Fibroblast of upper back skin (primary cell): ENCODE measurements around the gene BTG4.

Experiments used
- DNase-seq: peaks from one replicate; pipeline ENCODE4 v3.0.0-alpha.2; 2013

BTG4 gene

DNA sequence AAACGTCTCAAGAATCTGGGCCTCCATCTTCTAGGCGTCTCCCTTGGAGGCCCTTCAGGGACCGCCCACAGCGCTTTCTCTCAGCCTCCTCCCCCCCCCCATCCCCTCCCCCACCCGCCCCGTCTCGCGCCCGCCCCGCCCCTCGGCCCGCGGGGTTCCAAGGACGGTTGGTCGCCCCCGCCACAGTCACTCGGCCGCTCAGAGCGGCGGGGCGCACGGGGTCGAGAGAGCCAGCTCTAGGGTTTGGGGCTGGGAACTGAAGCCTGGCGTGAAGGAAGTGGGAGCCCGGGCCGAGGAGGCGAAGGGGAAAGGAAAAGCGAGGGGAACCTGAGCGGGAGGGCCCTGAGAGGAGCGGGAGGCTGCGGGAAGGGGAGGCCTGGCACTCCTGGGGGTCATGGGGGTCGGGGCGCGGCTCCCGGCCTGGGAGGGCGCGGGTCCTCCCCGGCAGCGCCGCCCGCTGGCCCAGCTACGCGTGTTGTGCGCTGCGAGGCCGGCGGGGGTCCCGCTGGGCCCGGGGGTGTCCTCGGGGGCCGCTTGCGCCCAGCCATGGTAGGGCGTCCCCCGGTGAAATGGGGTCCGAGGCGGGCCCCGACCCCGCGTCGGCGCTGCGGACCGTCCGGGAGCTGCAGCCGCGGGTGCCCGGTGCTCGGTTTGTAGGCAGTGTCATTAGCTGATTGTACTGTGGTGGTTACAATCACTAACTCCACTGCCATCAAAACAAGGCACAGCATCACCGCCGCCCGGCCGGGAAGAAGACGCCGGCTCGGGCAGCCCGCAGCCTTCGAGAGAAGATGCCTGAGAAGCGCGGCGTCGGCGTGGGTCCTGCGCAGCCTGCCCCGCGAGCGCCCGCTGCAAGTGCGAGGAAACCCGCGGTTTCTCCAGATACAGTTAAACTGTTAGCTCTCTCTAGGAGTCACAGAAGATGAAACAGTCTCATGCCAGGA lies at the start of gene BTG4:
TSS of gene BTG4 (minus strand) at position 91 of the 944 bp plus-strand sequence. CDS start 13,610 bp downstream, outside the sequence.
- no peak for DNase-seq

DNA sequence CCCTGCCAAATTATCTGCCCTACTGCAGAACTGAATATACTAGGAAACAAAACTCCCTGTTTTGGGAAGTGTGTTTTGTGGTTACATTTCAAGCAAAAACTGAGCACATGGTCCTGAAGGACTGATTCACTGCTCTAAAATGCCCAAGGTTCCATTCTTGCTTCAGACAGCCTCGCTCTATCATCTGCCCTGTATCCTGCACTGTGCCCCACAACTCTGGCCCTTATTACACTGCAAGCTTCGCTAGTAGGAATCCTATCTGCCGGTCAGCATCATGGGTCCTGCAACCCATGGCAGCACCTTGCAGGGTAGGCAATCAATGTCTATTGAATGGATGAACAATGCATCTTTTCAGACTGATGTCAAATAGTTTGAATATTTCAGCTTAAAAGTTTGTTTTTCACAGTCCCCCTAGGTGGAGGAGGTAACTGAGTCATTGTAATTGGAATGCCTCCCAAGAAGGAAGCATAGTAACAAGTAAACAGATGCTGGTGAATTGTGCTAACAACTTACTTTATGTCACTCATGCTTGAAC lies 49.7 kb upstream of the BTG4 start:
- peak; percentile 90 for DNase-seq

DNA sequence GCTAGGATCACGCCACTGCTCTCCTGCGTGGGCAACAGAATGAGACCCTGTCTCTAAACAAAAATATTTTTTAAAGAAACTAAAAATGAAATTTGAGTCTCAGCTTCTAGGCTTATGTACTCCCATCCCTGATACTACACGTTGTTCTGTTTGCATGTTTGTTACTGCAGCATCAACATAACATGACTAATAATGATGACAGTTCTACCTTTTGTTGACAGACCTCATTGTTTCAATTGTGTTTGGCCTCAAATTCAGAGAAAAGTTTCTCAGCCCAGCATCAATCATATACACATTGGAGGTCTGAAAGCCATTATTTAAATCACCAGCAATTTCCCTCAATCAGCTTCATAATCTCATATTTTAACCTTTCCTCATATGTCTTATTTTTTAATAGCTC lies 49.1 kb upstream of the BTG4 start:
- no peak for DNase-seq

DNA sequence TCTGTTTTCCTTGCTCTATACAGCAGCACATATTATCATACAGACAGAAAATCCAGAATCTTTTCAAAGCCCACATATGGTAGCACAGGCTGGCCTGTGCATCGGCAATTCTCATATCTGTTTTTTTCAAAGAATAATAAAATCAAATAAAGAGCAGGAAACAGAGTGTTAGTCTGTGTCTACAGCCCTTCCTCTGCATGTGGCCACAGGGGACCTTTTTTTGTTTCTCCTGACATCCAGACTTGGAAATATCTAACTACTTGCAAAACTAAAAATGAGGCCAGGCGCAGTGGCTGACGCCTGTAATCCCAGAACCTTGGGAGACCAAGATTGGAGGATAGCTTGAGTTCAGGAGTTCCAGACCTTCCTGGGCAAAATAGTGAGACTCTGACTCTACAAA lies 48.6 kb upstream of the BTG4 start:
- no peak for DNase-seq

DNA sequence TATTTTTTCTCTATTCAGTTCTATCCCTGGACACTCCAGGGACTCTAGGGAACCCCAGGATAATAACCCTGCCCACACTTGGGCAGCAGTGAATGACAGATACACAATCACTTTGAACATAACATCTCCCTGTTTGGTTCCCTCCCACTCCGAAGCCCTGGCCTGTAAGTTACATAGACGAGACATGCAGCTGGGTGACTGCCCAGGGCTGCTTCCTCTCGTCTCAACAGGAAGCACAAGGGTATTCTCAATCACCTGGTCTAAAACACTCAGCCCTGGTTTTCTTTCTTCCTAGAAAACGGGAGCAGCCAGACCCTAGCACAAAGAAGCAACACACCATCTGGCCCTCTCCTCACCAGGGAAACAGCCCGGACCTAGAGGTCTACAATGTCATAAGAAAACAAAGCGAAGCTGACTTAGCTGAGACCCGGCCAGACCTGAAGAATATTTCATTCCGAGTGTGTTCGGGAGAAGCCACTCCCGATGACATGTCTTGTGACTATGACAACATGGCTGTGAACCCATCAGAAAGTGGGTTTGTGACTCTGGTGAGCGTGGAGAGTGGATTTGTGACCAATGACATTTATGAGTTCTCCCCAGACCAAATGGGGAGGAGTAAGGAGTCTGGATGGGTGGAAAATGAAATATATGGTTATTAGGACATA lies 47.7 kb upstream of the BTG4 start:
- no peak for DNase-seq

DNA sequence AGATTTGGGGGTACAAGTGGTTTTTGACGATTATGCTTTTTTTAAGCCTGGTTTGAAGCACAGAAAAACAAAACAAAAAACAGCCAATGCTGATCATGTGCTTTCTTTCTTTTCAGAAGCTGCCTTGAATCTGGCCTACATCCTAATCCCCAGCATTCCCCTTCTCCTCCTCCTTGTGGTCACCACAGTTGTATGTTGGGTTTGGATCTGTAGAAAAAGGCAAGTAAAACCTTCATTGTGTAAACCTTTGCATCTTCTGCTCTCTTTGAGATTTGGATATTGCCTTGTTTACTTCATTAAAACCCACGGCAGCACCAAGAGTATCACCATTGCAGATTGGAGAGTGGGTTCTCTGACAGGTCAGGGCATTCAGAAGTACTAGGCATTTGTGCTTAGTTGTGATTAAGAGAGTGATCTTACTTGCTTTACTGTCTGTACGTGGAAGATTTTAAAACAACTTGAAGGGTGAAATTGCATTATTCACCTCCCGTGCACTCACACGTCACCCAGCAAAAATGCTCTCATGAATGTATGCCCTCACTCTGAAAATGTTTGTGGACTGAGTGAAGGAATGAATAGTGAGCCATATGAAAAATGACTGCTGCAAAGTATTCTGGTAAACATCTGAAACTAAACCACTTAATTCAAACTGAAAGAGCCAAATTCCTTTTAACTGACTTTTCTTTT lies 45.4 kb upstream of the BTG4 start:
- peak; percentile 99 for DNase-seq

DNA sequence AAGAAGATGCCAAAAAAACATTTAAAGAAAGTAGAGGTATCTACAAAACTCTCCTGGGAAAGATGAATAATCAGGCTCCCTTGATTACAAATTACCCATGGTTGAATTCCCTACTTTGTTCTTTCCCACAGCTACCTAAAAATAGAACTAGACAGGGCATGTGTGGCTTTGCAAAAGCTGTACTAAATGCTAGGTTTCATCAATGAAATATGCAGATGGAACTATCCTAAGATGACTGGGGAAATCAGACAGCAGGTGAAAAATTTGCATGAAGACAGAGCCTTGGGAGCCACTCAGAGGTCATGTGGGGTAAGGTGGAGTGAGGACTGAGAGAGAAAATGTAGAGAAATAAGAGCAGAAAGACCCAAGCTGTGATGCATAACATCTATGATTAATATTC lies 43.1 kb upstream of the BTG4 start:
- DNase-seq = peak; percentile 80

DNA sequence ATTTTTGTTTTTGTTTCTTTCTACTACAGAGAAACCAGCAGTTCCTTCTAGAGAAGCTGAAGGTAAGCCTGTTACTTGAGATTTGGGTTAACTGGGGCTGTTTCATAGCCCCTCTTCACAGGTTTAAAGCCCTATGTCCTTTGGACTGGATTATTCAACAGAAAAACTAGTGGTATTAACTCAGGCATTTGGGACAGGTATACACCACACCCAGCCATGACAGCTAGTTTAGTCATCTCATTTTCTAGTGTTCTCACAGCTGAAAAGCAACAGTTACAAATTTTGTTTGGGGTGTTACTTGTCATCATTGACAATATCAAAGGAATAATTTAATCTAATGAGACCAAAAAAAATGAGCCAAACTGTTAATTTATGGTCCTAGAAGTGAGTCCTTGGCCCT lies 42.3 kb upstream of the BTG4 start:
- no peak for DNase-seq

DNA sequence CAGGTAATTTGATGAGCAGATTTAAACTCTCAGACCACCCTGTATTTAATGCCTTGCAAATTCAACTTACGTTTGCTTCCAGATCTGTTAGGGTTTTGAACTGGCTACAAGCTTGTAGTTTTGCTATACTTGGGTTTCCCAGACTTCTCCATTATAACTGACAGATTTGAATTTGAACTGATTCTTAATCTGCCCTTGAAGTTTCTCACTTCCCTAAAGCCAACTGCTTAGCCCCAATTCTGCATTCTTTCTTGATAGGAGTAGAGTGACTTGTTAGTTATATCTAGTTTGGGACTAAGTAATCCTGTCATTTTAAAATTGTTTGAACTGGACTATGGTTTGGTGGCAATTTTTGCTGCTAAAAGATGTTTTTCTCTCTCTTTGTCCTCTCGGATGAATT lies 38.1 kb upstream of the BTG4 start:
- DNase-seq = no peak

DNA sequence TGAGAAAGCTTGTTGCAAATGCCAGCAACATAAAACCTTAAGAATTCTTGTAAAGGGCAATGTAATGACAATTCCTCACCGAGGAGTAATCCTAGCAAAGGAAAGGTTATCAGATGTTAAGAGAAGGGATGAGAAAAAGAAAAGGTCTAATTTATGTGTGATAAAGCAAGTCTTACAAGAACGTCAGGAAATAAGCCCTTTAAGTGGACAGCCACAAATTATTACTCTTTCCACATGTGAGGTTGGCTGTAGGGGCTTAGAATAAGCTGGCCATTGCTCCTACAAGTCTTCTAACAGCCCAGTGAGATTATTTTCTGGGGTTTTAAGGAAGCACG lies 37.6 kb upstream of the BTG4 start:
- DNase-seq = no peak

DNA sequence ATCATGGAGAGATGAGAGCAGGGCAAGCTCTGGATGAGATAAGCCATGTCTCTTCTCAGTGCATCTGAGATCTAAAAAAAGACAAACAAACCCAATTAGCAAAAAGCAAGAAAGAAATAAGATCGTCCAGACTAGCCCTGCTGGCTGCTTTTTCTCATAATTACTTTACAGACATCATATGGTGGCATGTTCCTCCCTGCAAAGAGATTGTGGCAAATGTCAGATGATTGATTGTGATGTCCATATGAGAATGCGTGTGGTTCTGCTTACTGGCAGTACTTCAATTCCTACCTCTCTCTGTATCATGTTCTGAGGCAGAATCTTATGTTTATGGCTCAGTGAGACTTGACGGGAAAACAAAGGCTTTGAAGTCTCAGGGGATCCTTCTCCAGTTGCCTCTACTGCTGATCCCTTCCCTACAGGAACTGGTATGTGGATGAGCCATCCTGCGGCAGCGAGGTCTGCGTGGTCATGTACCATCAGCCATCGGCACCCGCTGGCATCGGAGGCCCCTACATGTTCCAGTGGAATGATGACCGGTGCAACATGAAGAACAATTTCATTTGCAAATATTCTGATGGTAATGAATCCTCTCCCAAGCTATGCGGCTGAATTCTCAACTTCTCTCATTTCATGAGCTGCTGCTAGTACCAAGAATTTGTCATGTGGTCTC lies 37.1 kb upstream of the BTG4 start:
- DNase-seq = peak; percentile 36

DNA sequence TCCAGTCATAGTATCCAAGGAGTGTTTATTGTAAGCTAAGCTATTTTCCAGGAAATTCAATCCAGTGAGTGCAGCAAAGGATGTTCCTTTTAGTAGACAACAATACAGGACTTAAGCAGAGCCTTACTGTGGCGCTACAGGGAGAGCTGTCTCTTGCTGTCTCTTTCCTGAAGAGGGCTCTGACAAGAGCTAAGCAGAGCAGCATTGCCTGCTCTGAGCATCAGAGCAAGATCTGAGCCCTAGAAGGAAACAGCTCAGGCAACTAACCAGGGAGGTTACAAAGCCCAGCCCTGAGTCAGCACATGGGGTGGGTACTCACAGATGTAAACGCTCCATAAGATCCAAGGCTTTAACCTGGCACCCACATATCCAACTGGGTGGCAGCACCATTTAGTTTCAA lies 36.3 kb upstream of the BTG4 start:
- no peak for DNase-seq

DNA sequence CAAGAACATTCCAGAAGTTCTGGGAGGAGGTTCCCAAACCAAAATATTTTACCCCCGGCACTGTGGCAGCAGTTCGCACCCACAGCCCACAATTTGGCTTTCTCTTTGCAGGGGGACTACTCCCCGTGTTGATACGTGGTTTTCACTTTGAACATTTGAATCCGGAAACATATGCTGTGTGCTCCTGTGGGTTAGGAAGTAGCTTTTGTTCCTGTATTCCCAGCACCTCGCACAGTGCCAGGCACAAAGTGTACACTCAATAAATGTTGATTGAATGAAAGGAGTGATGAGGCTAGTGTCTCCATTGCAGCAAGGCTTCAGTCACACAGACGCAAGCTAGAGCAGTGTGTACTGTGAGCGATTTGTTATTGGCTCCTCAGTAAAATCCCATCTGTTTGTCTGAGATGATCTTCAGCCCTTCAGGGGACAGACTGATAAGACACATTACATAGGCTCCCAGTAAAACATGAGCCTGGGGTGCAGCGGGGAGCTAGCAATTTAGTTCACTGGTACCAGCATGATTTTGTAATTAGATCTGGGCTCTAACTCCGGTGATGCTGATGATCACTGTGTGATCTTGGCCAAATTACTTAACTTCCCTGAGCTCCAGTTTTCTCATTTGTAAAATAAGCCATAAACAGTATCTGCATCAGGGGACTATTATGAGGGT lies 30.6 kb upstream of the BTG4 start:
- DNase-seq = no peak

DNA sequence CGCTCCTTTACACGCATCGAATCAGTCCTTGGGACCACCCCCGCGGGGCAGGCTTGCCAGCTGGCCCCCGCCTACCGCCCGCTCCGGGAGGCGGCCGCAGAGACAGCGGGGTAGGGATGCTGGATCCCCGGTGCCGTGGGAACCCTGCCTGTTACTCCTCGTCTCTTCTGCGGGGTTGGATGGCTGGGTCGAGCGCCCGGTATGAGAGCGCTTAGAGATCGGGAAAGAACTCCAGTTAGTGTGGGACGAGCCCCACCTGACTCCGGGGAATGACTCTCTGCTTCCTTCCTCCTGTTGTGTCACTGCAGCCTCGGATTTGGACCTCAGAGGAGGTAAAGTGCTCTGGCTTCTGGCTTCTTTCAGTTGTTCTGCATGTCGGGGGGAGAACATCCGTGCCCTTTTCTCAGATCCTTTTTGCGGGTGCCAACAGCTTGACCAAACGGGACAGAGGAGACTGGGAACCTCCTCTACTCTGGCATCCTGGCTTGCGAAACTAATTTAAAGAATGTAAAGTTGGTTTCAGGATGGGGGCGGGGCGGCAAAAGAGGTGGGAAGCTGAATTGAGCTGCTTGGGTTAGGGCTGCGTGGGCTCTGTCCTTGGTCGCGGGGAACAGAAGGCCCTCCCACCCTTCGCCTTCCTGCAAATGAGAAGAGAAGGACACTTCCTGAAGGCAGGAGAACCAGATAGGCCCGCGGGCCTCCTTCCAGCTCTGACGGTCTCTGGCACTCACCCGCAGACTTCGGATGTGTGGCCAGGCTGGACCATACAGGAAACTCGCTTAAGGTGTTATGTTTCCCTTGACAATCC lies 29.3 kb upstream of the BTG4 start:
- peak; percentile 87 for DNase-seq

DNA sequence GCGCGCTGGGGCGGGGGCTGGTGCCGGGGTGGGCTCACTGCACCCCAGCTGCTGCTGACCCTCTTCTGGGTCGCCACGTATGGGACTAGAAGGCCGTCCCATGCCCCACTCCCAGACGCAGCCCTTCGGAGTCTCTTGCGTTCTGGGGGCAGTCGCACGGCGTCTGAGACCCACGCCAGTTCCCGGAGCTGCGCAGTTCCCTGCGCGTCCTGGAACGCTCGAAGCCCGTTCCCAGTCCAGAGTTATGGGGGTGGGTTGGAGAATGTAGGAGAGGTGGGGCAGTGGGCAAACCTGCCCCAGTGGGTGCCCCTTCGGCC lies 28.7 kb upstream of the BTG4 start:
- no peak for DNase-seq

DNA sequence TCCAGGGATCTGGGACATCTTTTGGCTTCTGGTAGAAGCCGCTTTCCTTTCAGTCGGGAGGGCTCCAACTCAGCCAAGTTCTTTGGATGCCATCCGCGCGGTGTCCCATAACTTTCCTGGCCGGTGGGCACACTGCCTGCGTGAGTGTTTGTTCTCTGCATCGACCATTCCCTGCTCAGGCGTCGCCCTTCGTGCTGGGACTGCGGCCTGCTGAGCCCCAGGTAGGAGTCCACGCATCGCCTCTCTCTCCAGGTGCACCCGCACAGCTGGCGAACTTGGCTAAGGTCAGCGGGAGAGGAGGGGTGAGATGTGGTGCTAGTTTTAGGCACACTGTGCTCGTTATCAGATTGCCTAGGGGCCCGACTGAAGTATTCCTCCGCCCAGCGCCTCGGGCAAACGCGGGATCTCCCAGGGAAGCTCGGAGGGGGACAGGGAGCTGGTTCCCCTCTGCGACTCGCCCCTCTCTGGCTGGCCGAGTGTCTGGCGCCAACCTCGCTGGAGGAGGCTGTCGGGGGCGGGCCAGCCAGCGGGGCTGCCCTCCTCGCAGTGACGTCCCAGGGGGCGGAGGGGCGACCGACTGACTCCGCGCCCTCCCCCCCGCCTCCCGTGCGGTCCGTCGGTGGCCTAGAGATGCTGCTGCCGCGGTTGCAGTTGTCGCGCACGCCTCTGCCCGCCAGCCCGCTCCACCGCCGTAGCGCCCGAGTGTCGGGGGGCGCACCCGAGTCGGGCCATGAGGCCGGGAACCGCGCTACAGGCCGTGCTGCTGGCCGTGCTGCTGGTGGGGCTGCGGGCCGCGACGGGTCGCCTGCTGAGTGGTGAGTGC lies 28.1 kb upstream of the BTG4 start, which contains the start of gene LAYN:
TSS of gene LAYN (plus strand) at position 607 of the 823 bp plus-strand sequence. CDS start at position 731, 124 bp downstream.
- DNase-seq = peak; percentile 63

DNA sequence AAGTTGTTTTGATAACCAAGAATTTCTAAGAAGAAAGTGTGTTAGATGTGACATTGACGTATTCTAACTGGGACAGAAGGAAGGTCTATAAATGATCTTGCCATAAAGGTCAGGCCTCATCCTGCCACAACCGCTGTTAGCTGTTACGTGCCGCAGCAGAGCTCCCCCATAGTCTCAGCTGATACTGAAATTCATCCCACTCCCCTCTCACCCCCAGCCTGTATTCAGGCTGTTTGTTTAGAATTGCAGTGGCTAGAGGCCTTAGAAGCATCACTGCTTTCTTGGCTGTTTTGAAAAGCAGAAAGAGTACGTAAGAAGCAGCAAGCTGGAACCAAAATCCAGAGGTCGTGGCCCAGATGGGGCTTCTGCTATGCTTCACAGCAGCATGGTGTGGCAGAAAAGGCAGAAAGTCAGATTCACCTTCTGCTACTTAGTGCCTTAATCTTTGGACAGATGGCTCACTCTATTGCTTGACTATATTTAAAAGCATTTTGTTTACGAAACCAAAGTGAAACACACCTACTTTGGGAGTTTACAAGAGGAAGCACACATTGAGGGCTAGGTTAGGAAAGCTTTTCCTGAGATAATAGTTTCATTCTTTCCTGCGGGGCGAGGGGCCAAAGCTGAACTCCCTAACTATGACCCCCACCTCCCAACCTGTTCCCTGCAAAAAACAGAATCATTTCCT lies 27.4 kb upstream of the BTG4 start:
- no peak for DNase-seq

DNA sequence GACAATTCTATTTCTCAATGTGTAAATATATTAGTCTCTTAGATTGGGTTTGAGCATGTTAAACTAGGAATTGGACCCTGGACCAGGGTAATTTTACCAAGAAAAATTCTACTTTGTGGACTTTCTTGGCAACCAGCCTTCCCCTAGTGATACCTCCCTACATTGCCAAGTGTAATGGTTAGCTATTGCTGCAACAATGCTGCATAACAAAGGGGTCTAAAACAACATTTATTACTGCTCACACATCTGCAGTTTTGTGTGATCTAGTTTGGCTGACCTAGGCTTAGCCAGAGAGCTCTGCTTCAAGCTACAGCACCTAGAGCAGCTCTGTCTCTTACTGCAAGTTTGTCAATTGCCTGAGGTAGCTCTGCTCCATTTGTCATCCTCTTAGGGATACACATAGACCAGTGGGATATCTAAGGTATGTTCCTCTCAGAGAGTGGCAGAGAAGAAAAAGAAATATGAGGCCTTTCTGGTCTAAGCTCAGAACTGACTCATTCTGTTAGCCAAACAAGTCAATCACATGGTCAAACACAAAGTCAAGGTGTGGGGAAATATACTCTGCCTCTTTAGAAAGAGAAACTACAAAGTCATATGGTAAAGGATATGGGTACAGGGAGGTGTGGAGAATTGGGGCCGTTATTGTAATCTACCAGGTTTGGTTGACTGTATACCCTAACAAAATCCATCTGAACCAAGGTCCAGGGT lies 26.4 kb upstream of the BTG4 start:
- no peak for DNase-seq

DNA sequence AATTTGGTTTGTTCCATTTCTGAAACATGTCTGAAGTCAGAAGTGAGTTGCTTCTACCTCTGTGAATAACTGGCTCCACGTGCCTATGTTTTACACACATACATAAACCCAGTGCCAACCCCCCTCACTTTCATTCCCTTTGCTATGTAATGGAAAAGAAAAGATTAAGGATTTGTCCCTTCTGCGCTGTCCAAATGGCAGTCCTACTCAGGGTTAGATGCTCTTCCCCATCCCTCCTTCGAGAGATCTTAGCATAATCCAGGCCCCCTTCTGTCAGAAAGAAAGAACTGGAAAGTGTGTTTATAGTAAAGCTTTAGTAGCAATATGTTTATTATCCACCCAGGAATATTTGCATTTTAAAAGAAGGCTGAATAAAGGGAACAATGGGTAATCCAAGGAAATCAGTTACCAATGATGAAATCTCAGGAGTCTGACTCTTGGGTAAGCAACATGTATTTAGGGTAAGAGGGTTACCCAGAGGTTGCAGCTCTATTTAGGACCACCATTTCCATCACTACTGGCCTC lies 25.2 kb upstream of the BTG4 start:
- DNase-seq = no peak
